Muscle layer of colon (tissue), 2 donors: Measurements from ENCODE around the gene MIPOL1.

ENCODE experiments used
- H3K27ac ChIP-seq: one replicate; pipeline ENCODE4 v1.7.0; 2013; ENCODE audit warnings: low read depth, mild to moderate bottlenecking, low read length, moderate library complexity
- H3K27me3 ChIP-seq, 2 donors: one replicate each; pipeline ENCODE4 v1.7.0; 2013; ENCODE audit warnings: low read length in 2 of 2, mild to moderate bottlenecking in 2 of 2; ENCODE audit not compliant: insufficient read depth in 2 of 2, control insufficient read depth in 1 of 2
- H3K36me3 ChIP-seq: one replicate; pipeline ENCODE4 v1.7.0; 2013; ENCODE audit warnings: mild to moderate bottlenecking, low read length; ENCODE audit not compliant: insufficient read depth
- H3K4me1 ChIP-seq: one replicate; pipeline ENCODE4 v1.7.0; 2013; ENCODE audit warnings: mild to moderate bottlenecking, low read length; ENCODE audit not compliant: insufficient read depth
- H3K4me3 ChIP-seq, 2 donors: one replicate each; pipeline ENCODE4 v1.7.0; 2013; ENCODE audit warnings: low read length in 2 of 2, low read depth in 1 of 2, mild to moderate bottlenecking in 1 of 2, moderate library complexity in 1 of 2
- H3K9ac ChIP-seq: one replicate; pipeline ENCODE4 v1.7.0; 2013; ENCODE audit warnings: low read length
- H3K9me3 ChIP-seq: one replicate; pipeline ENCODE4 v1.7.0; 2013; ENCODE audit warnings: mild to moderate bottlenecking, low read length
- donor health status: abdominal sarcoma.
- donor health status: Adenocarcinoma of cecum.

The MIPOL1 gene

DNA sequence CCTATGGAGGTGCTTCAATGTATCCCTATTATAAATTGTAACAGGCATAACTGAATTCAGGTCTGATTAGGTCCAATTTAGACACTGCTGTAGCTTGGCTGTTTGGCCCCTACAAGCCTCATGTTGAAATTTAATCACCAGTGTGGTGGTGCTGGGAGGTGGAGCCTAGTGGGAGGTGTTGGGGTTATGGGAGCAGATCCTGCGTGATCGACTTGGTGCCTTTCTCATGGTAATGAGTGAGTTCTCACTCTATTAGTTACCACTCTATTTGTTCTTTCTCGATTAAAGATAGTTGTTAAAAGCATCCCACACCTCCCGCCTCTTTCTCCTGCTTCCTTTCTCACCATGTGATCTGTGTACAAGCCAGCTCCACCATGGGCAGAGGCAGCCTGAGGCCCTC lies 275.2 kb downstream of the MIPOL1 start:
- Histone ChIP-seq H3K4me1 (no peaks in the 10 kb centered on the region), H3K9me3 (peaks cover 4% of the 10 kb centered on the region), H3K27ac (no peak overlapping the region), H3K4me3 (no peak overlapping the region), H3K9ac (no peak overlapping the region), H3K36me3 (no peaks in the 10 kb centered on the region), H3K27me3 (no peaks in the 10 kb centered on the region)

DNA sequence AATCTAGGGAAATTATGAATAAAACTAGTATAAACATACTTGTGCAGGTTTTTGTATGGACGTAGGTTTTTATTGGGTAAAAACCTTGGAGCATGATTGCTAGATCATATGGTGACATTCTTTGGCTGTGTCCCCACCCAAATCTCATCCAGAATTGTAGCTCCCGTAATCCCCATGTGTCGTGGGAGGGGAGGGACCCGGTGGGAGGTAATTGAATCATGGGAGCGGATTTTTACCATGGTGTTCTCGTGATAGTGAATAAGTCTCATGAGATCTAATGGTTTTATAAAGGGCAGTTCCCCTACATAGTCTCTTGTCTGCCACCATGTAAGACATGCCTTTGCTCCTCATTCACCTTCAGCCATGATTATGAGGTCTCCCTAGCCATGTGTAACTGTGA lies 276.5 kb downstream of the MIPOL1 start:
- H3K27ac ChIP-seq, result no peak overlapping the region
- H3K9ac ChIP-seq, result no peak overlapping the region

DNA sequence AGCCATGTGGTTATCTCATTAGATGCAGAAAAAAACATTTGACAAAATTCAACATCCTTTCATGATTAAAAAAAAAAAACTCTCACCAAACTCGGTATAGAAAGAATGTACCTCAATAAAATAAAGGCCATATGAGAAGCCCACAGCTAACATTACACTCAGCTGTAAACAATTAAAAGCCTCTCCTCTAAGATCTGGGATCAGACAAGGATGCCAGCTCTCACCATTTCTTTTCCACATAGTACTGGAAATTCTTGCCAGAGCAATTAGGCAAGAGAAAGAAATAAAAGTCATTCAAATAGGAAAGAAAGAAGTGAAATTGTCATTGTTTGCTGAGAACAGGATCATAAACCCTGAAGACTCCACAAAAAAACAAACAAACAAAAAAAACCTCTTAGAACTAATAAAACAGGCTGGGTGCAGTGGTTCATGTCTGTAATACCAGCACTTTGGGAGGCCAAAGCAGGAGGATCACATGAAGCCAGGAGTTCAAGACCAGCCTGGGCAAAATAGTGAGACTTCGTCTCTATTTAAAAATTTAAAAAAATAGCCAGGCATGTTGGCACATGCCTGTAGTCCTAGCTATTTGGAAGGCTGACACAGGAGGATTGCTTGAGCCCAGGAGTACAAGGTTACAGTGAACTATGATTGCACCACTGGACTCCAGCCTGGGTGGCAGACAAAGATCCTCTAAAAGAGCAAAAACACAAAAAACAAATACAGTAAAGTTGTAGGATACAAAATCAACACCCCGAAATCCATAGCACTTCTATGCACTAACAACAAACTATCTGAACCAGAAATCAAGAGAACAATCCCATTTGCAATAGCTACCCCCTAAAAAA lies 282.9 kb downstream of the MIPOL1 start:
- no peaks in the 10 kb centered on the region for H3K27me3 ChIP-seq
- H3K9ac ChIP-seq, result no peak overlapping the region
- no peaks in the 10 kb centered on the region for H3K36me3 ChIP-seq
- H3K9me3 ChIP-seq, result peaks cover 4% of the 10 kb centered on the region
- H3K4me3 ChIP-seq, result no peak overlapping the region
- H3K27ac ChIP-seq, result no peak overlapping the region
- no peaks in the 10 kb centered on the region for H3K4me1 ChIP-seq

More for the DNA sequence above, 276.5 kb downstream of the MIPOL1 start:
- H3K9me3 ChIP-seq, result peaks cover 4% of the 10 kb centered on the region
- H3K4me3 ChIP-seq, result no peak overlapping the region
- H3K27me3 ChIP-seq, result no peaks in the 10 kb centered on the region
- no peaks in the 10 kb centered on the region for H3K36me3 ChIP-seq
- no peaks in the 10 kb centered on the region for H3K4me1 ChIP-seq

DNA sequence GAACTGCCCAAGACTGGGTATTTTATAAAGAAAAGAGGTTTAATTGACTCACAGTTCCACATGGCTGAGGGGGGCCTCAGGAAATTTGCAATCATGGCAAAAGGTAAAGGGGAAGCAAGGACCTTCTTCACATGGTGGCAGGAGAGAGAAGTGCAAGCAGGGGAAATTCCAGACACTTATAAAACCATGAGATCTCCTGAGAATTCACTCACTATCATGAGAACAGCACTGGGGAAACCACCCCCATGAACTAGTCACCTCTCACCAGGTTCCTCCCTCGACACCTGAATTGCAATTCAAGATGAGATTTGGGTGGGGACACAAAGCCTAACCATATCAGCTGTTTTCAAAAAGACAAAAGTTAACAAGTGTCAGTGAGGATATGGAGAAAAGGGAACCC lies 284.7 kb downstream of the MIPOL1 start:
- Histone ChIP-seq H3K4me1 (no peaks in the 10 kb centered on the region), H3K36me3 (no peaks in the 10 kb centered on the region), H3K9me3 (no peaks in the 10 kb centered on the region), H3K27me3 (no peaks in the 10 kb centered on the region), H3K9ac (no peak overlapping the region), H3K4me3 (no peak overlapping the region), H3K27ac (no peak overlapping the region)

DNA sequence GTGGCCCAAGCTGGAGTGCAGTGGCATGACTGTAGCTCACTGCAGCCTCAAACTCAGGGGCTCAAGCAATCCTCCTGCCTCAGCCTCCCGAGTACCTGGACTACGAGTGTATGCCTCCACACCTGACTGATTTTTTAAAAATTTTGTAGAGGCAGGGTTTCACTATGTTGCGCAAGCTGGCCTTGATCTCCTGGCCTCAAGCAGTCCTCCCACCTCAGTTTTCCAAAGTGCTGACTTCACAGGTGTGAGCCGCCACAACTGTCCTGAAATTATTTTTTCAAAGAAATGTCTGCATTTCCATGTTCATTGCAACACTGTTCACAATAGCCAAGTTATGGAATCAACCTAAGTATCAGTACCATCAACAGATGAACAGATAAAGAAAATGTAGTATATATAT lies 285.9 kb downstream of the MIPOL1 start:
- Histone ChIP-seq H3K9me3 (no peaks in the 10 kb centered on the region), H3K27me3 (no peaks in the 10 kb centered on the region), H3K36me3 (no peaks in the 10 kb centered on the region), H3K27ac (no peak overlapping the region), H3K4me1 (no peaks in the 10 kb centered on the region), H3K4me3 (no peak overlapping the region), H3K9ac (no peak overlapping the region)

DNA sequence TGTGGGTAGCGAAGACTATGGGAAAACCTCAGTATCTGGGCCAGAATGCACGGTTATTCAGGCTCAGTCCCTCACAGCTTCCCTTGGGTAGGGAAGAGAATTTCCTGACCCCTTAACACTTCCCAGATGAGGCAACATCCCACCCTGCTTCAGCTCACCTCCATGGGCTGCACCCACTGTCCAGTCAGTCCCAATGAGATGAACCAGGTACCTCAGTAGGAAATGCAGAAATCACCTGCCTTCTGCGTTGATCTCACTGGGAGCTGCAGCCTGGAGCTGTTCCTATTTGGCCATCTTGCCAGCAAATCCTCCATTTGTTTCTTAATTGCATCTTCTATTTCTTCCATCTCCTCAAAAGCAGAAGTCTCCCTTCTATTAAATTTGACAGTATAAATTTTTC lies 292.9 kb downstream of the MIPOL1 start:
- Histone ChIP-seq H3K27ac (no peak overlapping the region), H3K27me3 (no peaks in the 10 kb centered on the region), H3K9me3 (no peaks in the 10 kb centered on the region), H3K36me3 (no peaks in the 10 kb centered on the region), H3K4me3 (no peak overlapping the region), H3K4me1 (no peaks in the 10 kb centered on the region), H3K9ac (no peak overlapping the region)

DNA sequence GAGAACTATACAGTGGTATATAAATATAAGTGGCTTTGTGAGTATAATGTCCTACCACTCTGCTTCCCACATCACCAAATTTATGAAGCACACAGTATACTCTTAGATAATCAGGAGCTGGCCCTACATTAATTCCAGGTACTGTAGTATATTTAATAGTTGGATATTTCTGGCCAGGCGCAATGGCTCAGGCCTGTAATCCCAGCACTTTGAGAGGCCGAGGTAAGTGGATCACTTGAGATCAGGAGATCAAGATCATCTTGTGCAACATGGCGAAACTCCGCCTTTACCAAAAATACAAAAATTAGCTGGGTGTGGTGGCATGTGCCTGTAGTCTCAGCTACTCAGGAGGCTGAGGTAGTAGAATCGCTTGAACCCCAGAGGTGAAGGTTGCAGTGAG lies 293.3 kb downstream of the MIPOL1 start:
- no peaks in the 10 kb centered on the region for H3K36me3 ChIP-seq
- no peak overlapping the region for H3K4me3 ChIP-seq
- H3K4me1 ChIP-seq, result no peaks in the 10 kb centered on the region
- no peak overlapping the region for H3K9ac ChIP-seq
- H3K9me3 ChIP-seq, result no peaks in the 10 kb centered on the region
- H3K27me3 ChIP-seq, result no peaks in the 10 kb centered on the region
- no peak overlapping the region for H3K27ac ChIP-seq

DNA sequence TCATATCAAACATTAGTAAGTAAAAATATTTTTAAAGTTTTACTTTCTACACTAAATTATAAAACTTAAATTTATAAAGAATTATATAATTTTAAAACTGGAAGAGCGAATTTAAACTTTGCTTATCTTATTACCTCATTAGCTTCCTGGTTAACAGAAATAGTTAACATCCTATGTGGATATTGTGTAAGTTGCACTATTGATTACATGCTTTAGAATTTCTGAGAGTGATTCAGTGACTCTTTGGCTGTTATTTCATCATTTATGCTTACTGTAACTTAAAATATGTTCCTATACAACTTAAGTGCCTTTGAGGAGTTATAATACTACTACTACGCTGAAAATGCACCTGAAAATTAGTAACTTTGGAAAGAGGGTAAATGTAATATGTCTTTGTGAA lies 295.9 kb downstream of the MIPOL1 start:
- no peaks in the 10 kb centered on the region for H3K9me3 ChIP-seq
- H3K27ac ChIP-seq, result no peak overlapping the region
- no peaks in the 10 kb centered on the region for H3K4me1 ChIP-seq
- H3K27me3 ChIP-seq, result no peaks in the 10 kb centered on the region
- no peaks in the 10 kb centered on the region for H3K36me3 ChIP-seq
- H3K9ac ChIP-seq, result no peak overlapping the region
- no peak overlapping the region for H3K4me3 ChIP-seq

DNA sequence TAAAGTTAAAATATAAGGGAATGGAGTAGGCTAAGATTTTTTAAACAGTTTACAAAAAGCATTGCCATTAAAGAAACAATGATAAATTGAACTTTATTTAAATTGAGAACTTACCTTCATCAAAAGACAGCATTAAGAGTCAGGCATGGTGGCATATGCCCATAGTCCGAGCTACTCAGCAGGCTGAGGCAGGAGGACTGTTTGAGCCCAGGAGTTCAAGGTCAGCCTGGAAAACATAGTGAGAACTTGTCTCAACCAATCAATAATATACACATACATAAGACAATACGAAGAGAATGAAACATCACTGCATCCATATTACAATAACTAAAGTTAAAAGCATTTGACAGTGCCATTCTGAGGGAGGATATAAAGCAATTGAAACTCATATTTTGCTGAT lies 299.7 kb downstream of the MIPOL1 start:
- H3K4me1 ChIP-seq, result no peaks in the 10 kb centered on the region
- H3K27me3 ChIP-seq, result no peaks in the 10 kb centered on the region
- no peak overlapping the region for H3K4me3 ChIP-seq
- no peaks in the 10 kb centered on the region for H3K9me3 ChIP-seq
- no peak overlapping the region for H3K27ac ChIP-seq
- H3K9ac ChIP-seq, result no peak overlapping the region
- H3K36me3 ChIP-seq, result no peaks in the 10 kb centered on the region

DNA sequence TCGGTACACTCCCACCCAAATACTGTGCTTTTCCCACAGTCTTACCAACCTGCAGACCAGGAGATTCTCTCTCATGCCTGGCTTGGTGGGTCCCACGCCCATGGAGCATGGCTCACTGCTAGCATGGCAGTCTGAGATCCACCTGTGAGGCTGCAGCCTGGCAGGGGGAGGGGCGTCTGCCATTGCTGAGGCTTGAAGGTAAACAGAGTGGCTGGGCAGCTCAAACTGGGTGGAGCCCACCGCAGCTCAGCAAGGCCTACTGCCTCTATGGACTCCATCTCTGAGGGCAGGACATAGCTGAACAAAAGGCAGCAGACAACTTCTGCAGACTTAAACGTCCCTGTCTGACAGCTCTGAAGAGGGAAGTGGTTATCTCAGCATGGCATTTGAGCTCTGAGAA lies 304.1 kb downstream of the MIPOL1 start:
- H3K27ac ChIP-seq, result no peak overlapping the region
- no peak overlapping the region for H3K4me3 ChIP-seq
- no peak overlapping the region for H3K9ac ChIP-seq
- no peaks in the 10 kb centered on the region for H3K36me3 ChIP-seq
- no peaks in the 10 kb centered on the region for H3K4me1 ChIP-seq
- no peaks in the 10 kb centered on the region for H3K9me3 ChIP-seq
- H3K27me3 ChIP-seq, result no peaks in the 10 kb centered on the region

DNA sequence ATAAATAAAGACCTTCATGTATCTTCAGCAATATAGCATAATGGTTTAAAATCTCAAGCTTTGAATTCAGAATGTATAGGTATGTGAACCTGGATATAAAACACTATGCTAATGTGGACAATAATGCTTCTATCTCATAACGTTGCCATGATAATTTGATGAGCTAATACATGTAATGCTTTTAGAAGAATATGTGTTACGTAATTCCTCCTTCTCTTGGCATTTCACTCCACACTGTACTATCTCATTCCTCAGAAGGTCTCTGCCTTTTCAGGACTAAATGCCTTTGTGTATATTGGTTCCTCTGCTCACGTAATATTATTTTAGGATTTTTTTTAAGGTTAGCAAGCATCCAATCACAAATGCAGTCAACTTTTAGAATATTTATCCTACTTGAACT lies 310.8 kb downstream of the MIPOL1 start:
- Histone ChIP-seq H3K9me3 (no peaks in the 10 kb centered on the region), H3K27me3 (no peaks in the 10 kb centered on the region), H3K4me1 (no peaks in the 10 kb centered on the region), H3K9ac (no peak overlapping the region), H3K27ac (no peak overlapping the region), H3K36me3 (no peaks in the 10 kb centered on the region), H3K4me3 (no peak overlapping the region)

DNA sequence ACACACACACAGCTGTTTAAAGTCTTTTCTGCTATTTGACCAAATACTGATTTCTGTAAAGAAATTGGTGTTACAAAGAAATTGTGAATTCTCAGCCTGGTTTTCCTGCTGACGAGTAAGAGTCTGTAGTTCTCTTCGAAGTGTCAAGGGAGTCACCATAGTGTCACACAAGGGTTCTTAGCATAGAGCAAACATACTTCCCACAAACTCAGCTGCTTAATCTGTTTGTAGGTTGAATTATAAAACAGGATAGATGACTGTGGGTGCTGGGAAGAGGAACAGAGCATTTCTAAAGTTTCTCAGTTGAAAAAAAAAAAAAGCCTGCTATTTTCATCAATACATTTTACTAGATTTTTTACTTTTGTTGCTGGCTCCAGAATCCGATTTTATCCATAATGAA lies 314.4 kb downstream of the MIPOL1 start:
- Histone ChIP-seq H3K36me3 (no peaks in the 10 kb centered on the region), H3K9ac (no peak overlapping the region), H3K27ac (no peak overlapping the region), H3K4me1 (no peaks in the 10 kb centered on the region), H3K9me3 (no peaks in the 10 kb centered on the region), H3K27me3 (no peaks in the 10 kb centered on the region), H3K4me3 (no peak overlapping the region)
